ENCODE data around the gene HLA-DPA1. TPM values are rescaled to one million over a fixed set of nuclear protein-coding genes. Genes with fewer than 3 reads are reported as not detected.

HLA-DPA1 gene
- total and polyA plus RNA-seq, 2 experiments from 2014 or later: 2.6 to 4.7 TPM

GRCh38 chr6:33081098-33081824, 7.8 kb upstream of the HLA-DPA1 start:
- peak overlapping the region; percentile 96 for H2AFZ ChIP-seq
- no peaks in the 10 kb centered on the region for H3K9me2 ChIP-seq (replicated peaks; ENCODE audit: insufficient read depth)
- H4K20me1 ChIP-seq (ENCODE audit: insufficient read depth, poor library complexity, severe bottlenecking): no peaks in the 10 kb centered on the region
- peak overlapping the region; percentile 81 for H3K27ac ChIP-seq
- no peak for DNase-seq (ENCODE audit: low spot score)
- no peaks in the 10 kb centered on the region for H3K79me2 ChIP-seq
- no peaks in the 10 kb centered on the region for H3K4me1 ChIP-seq (ENCODE audit: insufficient read depth)
- H3K4me3 ChIP-seq: peak overlapping the region; percentile 46
- 60% methylated on average over 16 of the region's 16 CpGs for WGBS (ENCODE audit: low lambda C conversion rate, missing lambda C conversion rate)
- peak overlapping the region; percentile 83 for H3K4me2 ChIP-seq
- H3K27me3 ChIP-seq: no peaks in the 10 kb centered on the region
- no peaks in the 10 kb centered on the region for H3K36me3 ChIP-seq (replicated peaks; ENCODE audit: insufficient read depth, low read depth)
- TF ChIP-seq EZH2phosphoT487 (IDR thresholded peaks at IDR 0.05; ENCODE audit: low read depth, severe bottlenecking, unreplicated experiment): no peak
- no peak for TF ChIP-seq EZH2 (IDR thresholded peaks at IDR 0.05; ENCODE audit: borderline replicate concordance)
- TF ChIP-seq CTCF (IDR thresholded peaks at IDR 0.05; ENCODE audit: poor library complexity): no peak
- no peaks in the 10 kb centered on the region for H3K9me3 ChIP-seq (ENCODE audit: low read depth)

GRCh38 chr6:33080127-33081089, 7.0 kb upstream of the HLA-DPA1 start:
- Histone ChIP-seq H2AFZ (peak overlapping the region; percentile 96), H3K4me3 (peak overlapping the region; percentile 46), H3K27me3 (no peaks in the 10 kb centered on the region), H3K4me2 (peak overlapping the region; percentile 83), H3K9me3 (ENCODE audit: low read depth) (no peaks in the 10 kb centered on the region), H3K27ac (peak overlapping the region; percentile 81), H3K9me2 (replicated peaks; ENCODE audit: insufficient read depth) (no peaks in the 10 kb centered on the region), H4K20me1 (ENCODE audit: insufficient read depth, poor library complexity, severe bottlenecking) (no peaks in the 10 kb centered on the region), H3K36me3 (replicated peaks; ENCODE audit: insufficient read depth, low read depth) (no peaks in the 10 kb centered on the region), H3K4me1 (ENCODE audit: insufficient read depth) (no peaks in the 10 kb centered on the region), H3K79me2 (no peaks in the 10 kb centered on the region)
- TF ChIP-seq CTCF (IDR thresholded peaks at IDR 0.05; ENCODE audit: poor library complexity): no peak
- no peak for TF ChIP-seq EZH2phosphoT487 (IDR thresholded peaks at IDR 0.05; ENCODE audit: low read depth, severe bottlenecking, unreplicated experiment)
- TF ChIP-seq EZH2 (IDR thresholded peaks at IDR 0.05; ENCODE audit: borderline replicate concordance): no peak
- 4% methylated on average over 49 of the region's 49 CpGs for WGBS (ENCODE audit: low lambda C conversion rate, missing lambda C conversion rate)
- peak; percentile 82 for DNase-seq (ENCODE audit: low spot score)

GRCh38 chr6:33079580-33079979, 6.1 kb upstream of the HLA-DPA1 start:
- H3K36me3 ChIP-seq (replicated peaks; ENCODE audit: insufficient read depth, low read depth): no peaks in the 10 kb centered on the region
- no peak overlapping the region for H3K4me3 ChIP-seq
- H3K79me2 ChIP-seq: no peaks in the 10 kb centered on the region
- peak overlapping the region; percentile 81 for H3K27ac ChIP-seq
- H3K4me2 ChIP-seq: peak overlapping the region; percentile 83
- no peaks in the 10 kb centered on the region for H3K9me2 ChIP-seq (replicated peaks; ENCODE audit: insufficient read depth)
- H3K4me1 ChIP-seq (ENCODE audit: insufficient read depth): no peaks in the 10 kb centered on the region
- no peak for DNase-seq (ENCODE audit: low spot score)
- H4K20me1 ChIP-seq (ENCODE audit: insufficient read depth, poor library complexity, severe bottlenecking): no peaks in the 10 kb centered on the region
- TF ChIP-seq EZH2phosphoT487 (IDR thresholded peaks at IDR 0.05; ENCODE audit: low read depth, severe bottlenecking, unreplicated experiment): no peak
- TF ChIP-seq EZH2 (IDR thresholded peaks at IDR 0.05; ENCODE audit: borderline replicate concordance): no peak
- TF ChIP-seq CTCF (IDR thresholded peaks at IDR 0.05; ENCODE audit: poor library complexity): no peak
- H3K9me3 ChIP-seq (ENCODE audit: low read depth): no peaks in the 10 kb centered on the region
- WGBS (ENCODE audit: low lambda C conversion rate, missing lambda C conversion rate): 87% methylated on average over 4 of the region's 4 CpGs
- no peaks in the 10 kb centered on the region for H3K27me3 ChIP-seq
- H2AFZ ChIP-seq: no peak overlapping the region
